Measurements from ENCODE around the gene GLIPR1L2. TPM values are rescaled to one million over a fixed set of nuclear protein-coding genes. Genes with fewer than 3 reads are reported as not detected.
"Not testable (repeated sequence)": the region's sequence is repeated elsewhere in the genome, so short reads cannot be mapped to it uniquely, and the experiment has no call there.

GLIPR1L2 gene
- 1.8 TPM for polyA plus RNA-seq (ENCODE audit: insufficient read length)

GRCh38 chr12:75390899-75391538, at the start of gene GLIPR1L2:
TSS of gene GLIPR1L2 (plus strand) at chr12:75391089. CDS start at chr12:75391117, 28 bp downstream.
- peak; percentile 96 for DNase-seq (ENCODE audit: low read depth)

GRCh38 chr12:75341873-75342272, 49.0 kb upstream of the GLIPR1L2 start:
- no peak for DNase-seq (ENCODE audit: low read depth)

GRCh38 chr12:75345531-75345930, 45.4 kb upstream of the GLIPR1L2 start:
- DNase-seq (ENCODE audit: low read depth): no peak

DNA sequence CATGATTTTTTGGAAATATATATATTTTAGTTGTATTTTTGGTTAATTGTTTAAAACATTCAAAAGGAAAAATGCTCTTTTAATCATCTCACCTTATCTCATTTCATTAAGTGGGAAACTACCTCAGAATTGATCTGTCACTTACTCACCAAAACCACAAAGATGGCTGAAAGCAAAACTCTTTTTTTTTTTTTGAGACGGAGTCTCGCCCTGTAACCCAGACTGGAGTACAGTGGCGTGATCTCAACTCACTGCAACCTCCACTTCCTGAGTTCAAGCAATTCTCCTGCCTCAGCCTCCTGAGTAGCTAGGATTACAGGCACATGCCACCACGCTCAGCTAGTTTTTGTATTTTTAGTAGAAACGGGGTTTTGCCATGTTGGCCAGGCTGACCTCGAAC, 44.7 kb upstream of the GLIPR1L2 start:
- DNase-seq (ENCODE audit: low read depth): not testable (repeated sequence)

DNA sequence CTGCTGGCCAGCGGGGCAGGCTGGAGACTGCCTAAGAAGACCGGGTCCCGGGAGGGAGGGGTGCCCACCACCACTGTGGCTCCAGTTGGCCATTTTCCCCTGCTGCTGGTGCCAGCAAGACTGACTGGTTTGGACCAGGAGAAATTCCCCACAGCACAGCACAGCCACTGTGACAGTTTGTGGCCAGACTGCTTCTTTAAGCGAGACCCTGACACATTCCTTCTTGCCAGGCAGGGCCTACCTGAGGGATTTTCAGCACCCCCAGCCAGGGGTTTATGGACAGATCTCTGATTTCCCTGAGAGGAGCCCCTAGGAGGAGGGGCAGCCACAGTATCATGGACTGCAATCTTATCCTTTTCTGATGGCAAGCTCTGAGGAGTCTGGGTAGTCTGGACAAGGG, 40.9 kb upstream of the GLIPR1L2 start:
- DNase-seq (ENCODE audit: low read depth): no peak

DNA sequence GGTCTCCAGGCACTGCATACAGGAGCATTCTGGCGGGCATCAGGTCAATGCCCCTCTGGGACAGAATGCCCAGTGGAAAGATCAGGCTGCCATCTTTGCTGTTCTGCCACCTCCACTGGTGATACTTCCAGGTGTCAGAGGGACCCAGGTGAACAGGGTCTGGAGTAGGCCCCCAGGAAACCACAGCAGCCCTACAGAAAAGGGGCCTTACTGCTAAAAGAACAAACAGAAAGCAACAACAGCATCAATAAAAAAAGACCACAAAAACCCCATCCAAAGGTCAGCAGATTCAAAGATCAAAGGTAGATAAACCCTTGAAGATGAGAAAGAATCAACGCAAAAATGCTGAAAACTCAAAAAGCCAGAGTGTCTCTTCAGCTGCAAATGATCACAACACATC, 40.5 kb upstream of the GLIPR1L2 start:
- DNase-seq (ENCODE audit: low read depth): no peak

- DNase-seq (ENCODE audit: low read depth): no peak
Observed at GRCh38 chr12:75354011-75354410, 36.9 kb upstream of the GLIPR1L2 start.

DNA sequence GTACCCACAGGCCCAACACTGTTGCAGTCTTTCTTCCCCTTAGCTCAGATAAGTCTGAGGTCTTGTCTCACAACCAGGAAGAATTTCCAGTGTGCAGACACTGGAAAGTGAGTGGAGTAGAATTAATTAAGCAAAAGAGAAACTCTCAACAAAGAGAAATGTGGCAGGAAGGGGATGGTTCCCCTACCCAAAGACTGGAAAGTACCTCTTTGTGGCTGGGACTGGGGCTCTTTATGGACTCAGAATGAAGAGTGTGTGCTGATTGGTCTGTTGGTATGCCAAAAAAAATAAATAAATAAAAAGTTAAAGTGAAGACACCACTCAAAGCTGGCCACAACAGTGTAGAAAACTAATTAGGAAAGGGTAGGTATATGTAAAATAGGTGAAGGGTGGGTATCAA, 30.0 kb upstream of the GLIPR1L2 start:
- no peak for DNase-seq (ENCODE audit: low read depth)

DNA sequence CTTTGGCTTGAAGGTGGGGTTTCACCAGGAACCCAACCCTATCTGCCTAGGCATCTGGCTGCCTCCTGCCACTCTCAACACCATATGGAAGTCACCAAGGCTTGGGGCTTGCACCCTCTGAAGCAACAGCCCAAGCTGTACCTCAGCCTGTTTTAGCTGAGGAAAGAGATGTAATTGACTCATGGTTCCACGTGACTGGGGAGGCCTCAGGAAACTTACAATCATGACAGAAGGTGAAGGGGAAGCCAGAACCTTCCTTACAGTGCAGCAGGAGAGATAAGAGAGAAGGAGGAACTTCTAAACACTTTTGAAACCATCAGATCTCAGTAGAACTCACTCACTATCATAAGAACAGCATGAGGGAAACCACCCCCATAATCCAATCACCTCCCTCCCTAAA, 29.5 kb upstream of the GLIPR1L2 start:
- no peak for DNase-seq (ENCODE audit: low read depth)

DNA sequence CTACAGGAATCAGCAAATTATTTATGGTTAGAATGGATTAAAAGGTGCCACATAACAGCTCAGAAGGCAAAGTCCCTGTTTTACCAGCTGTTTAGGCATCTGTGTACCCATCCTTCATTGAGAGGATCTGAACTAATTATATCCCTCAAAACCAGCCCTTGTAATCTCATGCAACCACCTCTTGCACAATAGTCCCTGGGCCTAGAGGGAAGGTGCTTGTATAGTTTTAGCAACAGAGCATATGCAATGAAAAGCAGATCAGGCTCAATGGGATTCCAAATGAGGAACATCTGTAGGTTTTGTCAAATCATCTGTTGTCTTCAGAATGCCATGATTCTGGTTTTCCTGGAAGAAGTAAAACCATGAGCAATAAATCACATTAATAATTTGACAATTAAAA, 26.0 kb upstream of the GLIPR1L2 start:
- DNase-seq (ENCODE audit: low read depth): no peak

DNA sequence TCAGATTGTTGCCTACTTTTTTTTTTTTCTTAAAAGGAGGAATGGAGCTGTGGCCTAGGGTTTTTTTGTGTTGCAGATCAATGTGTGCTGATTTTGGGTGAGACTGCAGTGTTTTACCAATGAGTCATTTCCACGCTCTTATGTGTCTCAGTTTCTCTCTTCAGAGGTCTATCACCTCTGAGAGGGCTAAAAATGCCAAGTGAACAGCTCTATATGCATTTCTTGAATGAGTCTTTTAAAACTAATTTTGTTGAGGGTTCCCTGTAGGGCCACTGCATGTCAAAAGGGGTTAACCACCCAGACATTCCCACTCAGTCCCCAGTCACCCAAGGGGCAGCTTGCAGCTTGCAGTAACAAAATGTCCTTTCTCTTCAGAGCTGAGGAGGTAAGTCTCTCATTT, 24.3 kb upstream of the GLIPR1L2 start:
- no peak for DNase-seq (ENCODE audit: low read depth)

DNA sequence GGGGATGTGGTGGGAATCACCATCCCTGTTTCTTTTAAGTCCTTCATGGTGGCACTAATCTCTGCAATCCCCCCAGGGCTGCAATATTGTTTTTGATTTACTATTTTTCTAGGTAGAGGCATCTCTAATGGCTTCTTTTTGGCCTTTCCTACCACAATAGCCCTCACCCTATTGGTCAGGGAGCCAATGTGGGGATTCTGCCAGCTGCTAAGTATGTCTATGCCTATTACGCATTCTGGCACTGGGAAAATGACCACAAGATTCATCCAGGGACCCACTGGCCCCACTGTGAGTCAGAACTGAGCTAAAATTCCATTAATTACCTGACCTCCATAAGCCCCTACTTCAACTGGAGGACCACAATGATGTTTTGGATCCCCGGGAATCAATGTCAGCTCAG, 15.9 kb upstream of the GLIPR1L2 start:
- no peak for DNase-seq (ENCODE audit: low read depth)

GRCh38 chr12:75378354-75378753, 12.5 kb upstream of the GLIPR1L2 start:
- no peak for DNase-seq (ENCODE audit: low read depth)

GRCh38 chr12:75389061-75389460, 1.8 kb upstream of the GLIPR1L2 start:
- no peak for DNase-seq (ENCODE audit: low read depth)

- no peak for DNase-seq (ENCODE audit: low read depth)
Observed at GRCh38 chr12:75389706-75390105, 1.2 kb upstream of the GLIPR1L2 start.

DNA sequence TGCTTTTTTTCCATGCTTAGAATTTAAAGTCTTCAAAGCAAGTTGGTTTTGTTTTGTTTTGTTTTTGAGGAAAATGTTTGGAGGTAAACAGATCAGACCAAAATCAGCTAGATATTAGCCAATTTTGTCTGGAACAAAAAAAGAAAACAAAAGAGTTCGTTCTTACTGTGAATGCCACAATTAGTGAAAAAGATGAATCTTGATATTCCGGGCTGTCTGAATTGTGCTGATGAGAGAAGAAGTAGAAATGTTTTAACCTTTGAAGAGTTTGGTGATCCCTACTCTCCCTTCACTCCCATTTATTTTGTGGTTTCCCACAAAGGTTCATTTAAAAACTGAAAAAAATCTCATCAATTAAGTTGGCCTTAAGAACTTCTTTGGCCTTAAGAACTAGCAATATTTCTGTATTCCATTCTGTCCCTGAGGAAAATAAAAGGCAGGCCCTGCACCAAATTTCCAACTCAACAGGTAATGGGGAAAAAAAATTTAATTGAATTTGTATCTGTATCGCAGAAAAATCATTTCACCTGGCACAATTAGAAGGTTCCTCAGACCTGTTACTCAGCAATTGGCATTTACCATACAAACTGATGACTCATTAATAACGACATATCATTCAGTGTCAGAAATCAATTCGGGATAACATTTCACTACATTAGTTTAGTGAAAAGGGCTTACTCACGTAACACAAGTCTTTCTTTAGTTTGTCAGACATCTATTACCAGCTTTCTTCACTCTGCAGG, 562 bp upstream of the GLIPR1L2 start:
- no peak for DNase-seq (ENCODE audit: low read depth)

DNA sequence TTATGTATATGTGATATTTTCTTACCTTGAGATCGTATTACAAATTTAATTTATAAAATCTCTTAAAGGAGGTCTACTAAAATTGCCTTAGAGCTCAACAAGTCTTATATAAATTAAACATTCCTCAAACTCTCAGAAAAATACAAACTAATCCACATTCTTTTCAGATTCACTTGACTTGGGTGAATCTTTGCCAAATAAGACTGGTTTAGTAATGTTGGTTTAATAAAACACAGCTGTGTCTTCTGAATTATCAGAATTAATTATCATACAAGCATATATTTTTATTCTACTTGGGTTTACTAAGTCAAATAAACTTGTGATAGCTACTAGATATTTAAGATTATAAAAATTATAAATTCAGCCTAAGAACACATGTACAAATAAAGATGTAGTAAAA, 13.3 kb downstream of the GLIPR1L2 start:
- no peak for DNase-seq (ENCODE audit: low read depth)

- DNase-seq (ENCODE audit: low read depth): no peak
Observed at GRCh38 chr12:75407683-75408082, 16.8 kb downstream of the GLIPR1L2 start.

DNA sequence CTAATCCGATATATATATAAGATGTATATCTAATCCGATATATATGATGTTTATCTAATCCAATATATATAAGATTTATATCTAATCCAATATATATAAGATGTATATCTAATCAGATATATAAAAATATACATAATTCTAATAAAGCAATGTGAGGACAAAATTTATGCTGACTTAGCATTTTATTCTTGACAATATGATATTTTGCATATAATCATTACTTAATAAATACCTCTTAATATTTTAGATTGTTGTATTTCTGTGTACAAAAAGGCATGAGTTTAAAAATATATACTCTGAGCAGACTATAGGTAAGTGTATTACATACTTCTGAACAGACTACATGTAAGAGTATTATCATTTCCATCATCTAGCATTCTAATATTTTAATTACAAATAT, 18.9 kb downstream of the GLIPR1L2 start:
- no peak for DNase-seq (ENCODE audit: low read depth)

DNA sequence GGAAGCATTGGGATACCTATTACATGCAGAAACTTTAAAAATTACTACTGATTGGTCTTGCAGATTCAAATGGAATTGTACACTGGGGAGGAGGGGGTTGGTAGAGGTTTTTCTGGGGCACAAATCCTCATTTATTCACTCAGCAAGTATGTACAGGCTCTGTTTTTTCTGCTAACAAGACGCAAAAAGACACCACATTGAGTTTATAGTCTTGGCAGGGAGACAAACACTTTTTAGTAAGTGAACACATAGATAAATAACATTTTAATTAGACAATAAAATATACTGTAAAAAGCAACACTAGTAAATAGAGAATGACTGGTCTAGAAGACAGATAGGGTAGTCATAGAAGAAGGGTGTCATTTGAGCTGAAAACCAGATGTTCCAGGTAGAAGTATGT, 23.8 kb downstream of the GLIPR1L2 start:
- DNase-seq (ENCODE audit: low read depth): no peak

- peak; percentile 34 for DNase-seq (ENCODE audit: low read depth)
Observed at GRCh38 chr12:75419841-75420240, 29.0 kb downstream of the GLIPR1L2 start.

DNA sequence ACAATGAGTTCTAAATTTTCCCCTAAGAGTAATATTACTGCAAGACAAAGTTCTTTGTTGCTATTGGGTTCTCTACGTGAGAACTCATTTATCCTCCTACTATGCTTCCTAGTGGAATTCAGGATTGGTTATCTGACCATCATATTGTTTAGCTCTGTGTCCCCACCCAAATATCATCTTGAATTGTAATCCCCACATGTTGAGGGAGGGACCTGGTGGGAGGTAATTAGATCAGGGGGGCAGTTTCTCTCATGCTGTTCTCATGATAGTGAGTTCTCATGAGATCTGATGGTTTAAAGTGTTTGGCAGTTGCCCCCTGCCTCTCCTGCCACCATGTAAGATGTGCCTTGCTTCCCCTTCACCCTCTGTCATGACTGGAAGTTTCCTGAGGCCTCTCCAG, 36.6 kb downstream of the GLIPR1L2 start:
- DNase-seq (ENCODE audit: low read depth): no peak

GRCh38 chr12:75428767-75429166, 37.9 kb downstream of the GLIPR1L2 start:
- no peak for DNase-seq (ENCODE audit: low read depth)

DNA sequence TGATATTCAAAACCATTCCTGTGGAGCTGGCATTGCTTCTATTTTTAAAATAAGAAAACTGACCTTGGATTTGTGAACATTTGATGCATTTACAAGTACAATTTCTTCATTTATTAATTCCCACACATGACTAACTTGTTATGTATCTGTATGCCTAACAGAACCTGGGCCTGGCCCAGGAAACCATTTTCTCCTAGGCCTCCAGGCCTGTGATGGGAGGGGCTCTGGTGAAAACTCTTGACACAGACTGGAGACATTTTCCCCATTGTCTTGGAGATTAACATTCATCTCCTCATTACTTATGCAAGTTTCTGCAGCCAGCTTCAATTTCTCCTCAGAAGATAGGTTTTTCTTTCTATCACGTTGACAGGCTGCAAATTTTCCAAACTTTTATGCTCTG, 42.0 kb downstream of the GLIPR1L2 start:
- DNase-seq (ENCODE audit: low read depth): no peak

Data from forelimb muscle (tissue), 1 donor.